Inflammatory macrophage treated with lipopolysaccharide for 1 hour (primary cell): Measurements from ENCODE around the gene HDAC5.
"Not testable (repeated sequence)": the region's sequence is repeated elsewhere in the genome, so short reads cannot be mapped to it uniquely, and the experiment has no call there.

Experiments
- DNase-seq, 2 donors: peaks; one replicate each; pipeline ENCODE4 v3.0.0-alpha.2; 2020 to 2022

HDAC5 gene

DNA sequence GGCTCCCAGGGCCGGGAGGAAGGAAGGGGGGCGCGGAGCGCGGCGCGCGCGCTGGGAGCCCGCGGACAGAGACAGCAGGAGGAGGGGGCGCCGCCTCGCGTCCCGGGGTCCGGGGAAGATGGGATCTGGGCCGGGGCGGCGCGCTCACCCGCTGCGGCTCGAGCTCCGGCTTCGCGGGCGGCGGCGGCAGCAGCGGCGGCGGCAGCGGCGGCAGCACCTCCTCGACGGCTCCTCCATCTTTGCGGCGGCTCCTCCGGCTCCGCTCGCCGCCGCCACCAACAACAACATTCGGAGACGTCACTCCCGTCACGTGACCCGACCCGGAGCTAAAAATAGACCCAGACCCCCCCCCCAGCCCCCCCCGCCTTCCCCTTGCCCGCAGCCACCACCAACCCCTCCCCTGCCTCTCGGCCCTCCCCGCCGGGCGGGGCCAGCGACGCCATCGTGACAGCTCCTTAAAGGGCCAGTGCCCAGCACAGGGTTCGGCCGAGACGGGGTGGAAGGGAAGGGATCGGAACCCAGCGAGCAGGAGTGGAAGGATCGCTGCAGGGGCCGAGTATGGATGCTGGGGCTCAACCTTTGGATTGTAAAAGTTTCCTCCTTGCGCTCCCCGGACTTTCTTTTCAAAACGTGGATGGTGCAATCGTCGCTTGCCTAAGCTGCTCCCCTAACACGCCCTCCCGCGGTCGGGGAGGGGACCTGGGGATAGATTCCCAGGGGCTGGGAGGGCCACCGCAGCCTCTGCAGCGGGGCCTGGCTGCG, at the start of gene HDAC5:
Gene HDAC5, minus strand, starts transcription at position 286 of the 762 bp plus-strand sequence. CDS start 6,126 bp downstream, outside the sequence.
- DNase-seq: peak; percentile 88 to 95

DNA sequence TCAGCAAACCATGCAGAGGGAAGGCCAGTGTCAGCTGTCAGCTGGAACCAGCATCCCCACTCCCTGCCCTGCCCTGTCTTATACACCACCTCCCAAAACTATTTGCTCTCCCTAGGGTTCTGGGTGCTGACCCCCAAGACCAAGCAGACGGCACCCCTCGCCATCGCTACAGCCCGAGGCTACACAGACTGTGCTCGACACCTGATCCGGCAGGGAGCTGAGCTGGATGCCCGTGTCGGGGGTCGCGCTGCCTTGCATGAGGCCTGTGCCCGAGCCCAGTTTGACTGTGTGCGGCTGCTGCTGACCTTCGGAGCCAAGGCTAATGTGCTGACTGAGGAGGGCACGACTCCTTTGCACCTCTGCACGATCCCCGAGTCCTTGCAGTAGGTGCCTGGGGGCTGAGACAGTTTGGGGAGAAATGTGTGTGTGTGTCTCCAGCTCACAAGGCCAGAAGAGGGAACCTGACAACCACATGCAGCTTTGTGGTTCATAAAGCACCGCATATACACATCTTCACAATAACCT, 48.6 kb upstream of the HDAC5 start:
- no peak for DNase-seq

- DNase-seq: no peak
These were observed 47.2 kb upstream of the HDAC5 start, which contains the start of gene ASB16 for GRCh38 chr17:44170499-44171201. TSS of gene ASB16 (plus strand) at chr17:44170704. CDS start at chr17:44170790, 86 bp downstream.

- DNase-seq: no peak
These were observed 46.7 kb upstream of the HDAC5 start for GRCh38 chr17:44170135-44170498.

- no peak for DNase-seq
These were observed 43.9 kb upstream of the HDAC5 start for GRCh38 chr17:44167181-44167861.

DNA sequence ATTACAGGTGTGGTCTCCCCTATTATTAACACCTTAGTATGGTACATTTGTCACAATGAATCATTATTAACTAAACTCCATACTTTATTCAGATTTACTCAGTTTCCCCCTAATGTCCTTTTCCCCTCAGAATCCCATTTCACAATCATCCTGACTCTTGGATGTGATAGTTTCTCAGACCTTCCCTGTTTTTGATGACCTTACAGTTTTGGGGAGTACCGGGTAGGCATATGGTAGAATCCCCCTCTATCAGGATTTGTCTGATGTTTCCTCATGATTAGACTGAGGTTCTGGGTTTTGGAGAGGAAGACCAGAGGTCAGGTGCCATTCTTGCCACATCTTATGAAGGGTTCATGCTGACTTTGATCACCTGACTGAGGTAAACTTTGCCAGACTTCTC, 41.0 kb upstream of the HDAC5 start:
- DNase-seq: no peak

DNA sequence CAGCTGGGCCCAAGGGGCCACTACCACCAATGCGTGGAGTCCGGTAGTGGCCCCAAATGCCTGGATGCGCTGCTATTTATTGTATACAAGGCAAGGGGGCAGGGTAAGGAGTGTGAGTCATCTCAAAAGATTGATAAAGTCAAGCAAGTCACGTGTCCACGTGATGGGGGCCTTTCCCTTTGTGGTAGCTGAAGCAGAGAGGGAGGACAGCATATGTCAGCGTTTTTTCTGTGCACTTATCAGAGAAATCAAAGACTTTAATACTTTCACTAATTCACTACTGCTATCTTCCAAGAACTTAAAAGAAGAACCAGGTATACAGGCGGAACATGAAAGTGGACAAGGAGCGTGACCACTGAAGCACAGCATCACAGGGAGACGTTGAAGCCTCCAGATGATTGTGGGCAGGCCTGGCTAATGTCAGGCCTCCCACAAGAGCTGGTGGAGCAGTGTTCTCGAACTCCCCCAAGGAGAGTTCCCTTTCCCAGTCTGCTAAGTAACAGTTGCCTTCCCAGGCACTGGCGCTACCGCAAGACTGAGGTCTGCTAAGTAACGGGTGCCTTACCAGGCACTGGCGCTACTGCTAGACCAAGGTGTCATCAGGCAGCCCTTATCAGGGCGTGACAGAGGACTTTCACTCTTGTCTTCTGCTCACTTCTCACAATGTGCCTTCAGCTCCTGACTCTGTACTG, 36.2 kb upstream of the HDAC5 start:
- DNase-seq: no peak

DNA sequence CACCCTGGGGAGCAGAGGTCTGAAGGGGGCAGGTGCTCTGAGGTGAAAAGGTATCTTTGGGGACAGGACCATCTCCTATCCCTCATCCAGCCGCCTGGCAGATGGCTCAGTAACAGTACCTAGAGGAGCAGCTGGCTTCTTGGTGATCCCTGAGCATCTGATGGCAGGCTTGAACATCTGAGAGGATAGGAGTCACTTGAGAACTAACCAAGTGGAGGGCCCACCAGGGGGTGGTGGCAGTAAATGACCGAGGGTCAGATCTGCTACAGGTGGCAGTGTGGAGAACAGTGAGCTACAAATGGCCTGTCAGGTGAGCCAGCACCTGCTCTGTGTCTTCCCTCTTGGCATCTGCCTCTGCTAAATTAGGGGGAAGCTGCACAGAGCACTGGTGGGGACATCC, 32.0 kb upstream of the HDAC5 start:
- DNase-seq: no peak

GRCh38 chr17:44152875-44153274, 29.4 kb upstream of the HDAC5 start:
- DNase-seq: no peak

- DNase-seq: no peak
These were observed 26.4 kb upstream of the HDAC5 start for GRCh38 chr17:44149750-44150329.

GRCh38 chr17:44149066-44149465, 25.6 kb upstream of the HDAC5 start:
- DNase-seq: peak in 1 of 2 donors; percentile 24

- no peak for DNase-seq
These were observed 24.4 kb upstream of the HDAC5 start for GRCh38 chr17:44147812-44148211.

- peak; percentile 41 to 54 for DNase-seq
These were observed 23.2 kb upstream of the HDAC5 start for GRCh38 chr17:44146375-44147346.

- no peak for DNase-seq
These were observed 21.7 kb upstream of the HDAC5 start for GRCh38 chr17:44144966-44145739.

GRCh38 chr17:44143921-44144320, 20.5 kb upstream of the HDAC5 start:
- not testable (repeated sequence) for DNase-seq

DNA sequence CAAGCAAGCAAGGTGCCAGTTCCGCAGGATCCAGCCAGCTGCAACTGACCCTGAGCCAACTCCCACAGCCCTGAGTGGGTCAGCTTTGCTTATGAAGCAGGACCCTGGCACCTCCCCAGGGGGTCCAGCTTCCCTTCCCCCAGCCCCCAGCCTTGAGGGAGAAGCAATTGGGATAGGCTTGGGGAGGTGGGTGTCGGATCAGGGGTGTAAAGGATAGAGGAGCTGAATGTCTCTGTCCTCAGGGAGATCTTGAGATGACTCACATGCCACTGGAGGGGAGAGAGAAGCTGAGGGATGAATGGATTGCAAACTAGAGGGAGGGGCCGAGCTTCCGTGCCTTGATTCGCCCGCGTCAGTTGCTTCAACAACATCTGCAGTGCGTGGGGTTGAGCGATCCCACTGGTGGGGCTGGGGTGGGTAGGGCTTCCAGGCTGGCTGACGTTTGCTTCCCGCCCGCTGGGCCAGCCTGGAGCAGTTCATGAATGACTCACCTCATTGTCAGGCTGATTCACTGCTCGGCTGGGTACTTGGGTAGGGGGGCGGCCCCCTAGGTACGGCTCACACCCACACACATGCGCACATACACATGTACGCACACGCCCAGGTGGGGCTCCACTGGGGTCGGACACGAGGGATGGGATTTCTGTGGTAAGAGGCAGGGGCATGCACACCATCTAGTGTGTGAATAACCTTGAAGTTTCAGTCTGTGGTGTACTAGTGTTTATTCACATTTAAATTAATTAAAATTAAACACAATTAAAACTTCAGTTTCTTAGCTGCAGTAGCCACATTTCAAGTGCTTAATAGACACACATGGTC, 14.7 kb upstream of the HDAC5 start:
- peak; percentile 84 to 94 for DNase-seq

GRCh38 chr17:44134752-44135568, 11.5 kb upstream of the HDAC5 start:
- DNase-seq: no peak

DNA sequence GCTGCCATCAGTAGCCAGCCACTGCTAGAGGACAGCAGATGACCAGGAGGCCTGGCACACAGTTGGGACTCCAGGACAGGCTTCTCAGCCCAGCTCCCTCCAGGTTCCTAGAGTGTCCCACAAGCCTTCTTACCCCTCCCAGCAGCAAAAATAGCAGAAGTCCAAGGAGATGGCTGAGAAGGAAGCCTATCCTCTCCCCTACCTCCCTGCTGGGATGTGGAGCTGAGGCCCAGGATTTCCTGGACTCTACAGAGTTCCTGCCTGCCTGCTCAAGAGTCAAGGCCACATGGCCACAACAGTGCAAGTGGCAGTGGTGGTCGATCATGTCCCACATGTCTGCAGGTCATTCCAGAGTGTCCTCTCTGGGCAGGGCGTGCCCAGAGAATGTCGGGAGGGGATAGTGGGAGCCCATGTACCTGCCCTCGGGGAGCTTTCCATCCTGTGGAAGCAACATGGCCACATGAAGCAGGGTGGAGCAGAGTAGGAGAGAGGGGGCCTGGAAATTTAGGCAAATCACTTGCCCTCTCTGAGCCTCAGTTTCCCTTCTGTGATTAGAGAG, 10.6 kb upstream of the HDAC5 start:
- no peak for DNase-seq
